Brain pericyte (primary cell): ENCODE data around the gene PARL.
A peak's percentile ranks its signal among the peaks of the same experiment; 100 is the strongest.

Source experiments
- DNase-seq: peaks from one replicate; pipeline ENCODE4 v3.0.0-alpha.2; 2012; ENCODE audit warnings: low read depth, low spot score

Gene PARL

DNA sequence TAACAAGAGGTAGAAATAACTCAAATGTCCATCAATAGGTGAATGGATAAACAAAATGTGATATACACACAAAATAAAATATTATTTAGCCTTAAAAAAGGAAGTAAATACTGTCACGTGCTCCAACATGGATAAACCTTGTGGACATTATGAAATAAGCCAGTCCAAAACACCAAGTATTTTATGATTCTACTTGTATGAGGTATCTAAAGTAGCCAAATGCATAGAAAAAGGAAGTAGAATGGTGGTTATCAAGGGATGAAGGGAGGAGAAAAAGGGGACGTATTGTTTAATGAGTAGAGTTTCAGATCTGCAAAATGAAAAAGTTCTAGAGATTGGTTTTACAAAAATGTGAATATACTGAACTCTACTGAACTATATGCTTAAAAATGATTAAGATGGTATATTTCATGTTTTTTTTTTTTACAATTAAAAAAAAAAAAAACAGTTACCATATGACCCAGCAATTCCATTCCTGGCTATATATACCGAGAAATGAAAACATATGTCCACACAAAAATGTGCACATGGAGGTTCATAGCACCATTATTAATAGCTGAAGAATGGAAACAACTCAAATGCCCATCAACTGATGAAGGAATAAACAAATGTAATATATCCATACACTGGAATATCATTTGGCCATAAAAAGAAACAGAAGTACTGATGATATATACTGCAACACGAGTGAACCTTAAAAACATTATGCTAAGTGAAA lies 30.2 kb downstream of the PARL start:
- DNase-seq, result no peak

DNA sequence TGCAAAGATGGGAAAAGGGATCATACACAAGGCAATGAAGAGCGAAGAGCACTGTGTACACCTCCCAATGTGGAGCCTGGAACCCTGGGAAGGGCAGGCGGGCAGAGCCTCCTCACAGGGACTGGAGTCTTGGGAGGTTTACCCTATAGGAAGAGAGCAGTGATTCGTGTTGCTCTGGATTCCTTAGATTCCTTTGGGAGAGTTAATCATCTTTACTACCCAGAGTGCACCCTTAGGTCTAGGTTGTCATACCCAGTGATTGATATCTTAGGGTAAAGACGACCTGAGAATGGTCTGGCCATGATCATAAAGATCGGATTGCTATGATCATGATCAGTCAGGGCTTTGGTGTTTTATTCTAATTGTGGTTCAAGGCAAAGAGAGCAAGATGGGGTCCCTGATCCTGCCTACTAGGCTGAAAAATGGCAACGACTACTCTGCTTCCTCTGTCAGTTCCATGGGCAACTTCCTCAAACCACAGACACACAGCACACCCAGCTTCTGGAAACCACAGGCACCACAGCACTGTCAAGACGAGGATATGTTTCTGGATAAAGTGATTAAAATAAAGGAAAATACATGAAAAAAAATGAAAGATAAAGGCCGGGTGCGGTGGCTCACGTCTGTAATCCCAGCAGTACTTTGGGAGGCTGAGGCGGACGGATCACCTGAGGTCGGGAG lies 38.9 kb downstream of the PARL start:
- no peak for DNase-seq

GRCh38 chr3:183845090-183845489 lies 39.6 kb downstream of the PARL start:
- DNase-seq, result no peak

DNA sequence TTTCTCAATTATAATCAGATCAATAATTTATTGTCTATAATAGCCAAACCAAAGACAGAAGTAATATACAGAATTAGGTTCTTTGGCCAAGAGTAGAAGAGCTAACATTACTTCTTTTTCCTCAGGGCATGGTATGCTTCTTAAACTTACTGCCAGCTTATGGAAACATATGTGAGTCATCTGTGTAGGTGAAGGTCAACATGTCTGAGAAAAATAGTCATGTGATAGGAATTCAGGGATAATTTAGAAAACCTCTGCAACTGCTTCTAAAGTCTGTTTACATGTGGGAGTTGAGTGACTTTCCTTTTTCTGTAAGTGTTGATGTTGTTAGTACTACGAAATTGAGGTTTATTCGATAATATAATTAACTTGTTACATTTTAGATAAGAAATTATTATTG lies 40.1 kb downstream of the PARL start:
- peak; percentile 34 for DNase-seq

DNA sequence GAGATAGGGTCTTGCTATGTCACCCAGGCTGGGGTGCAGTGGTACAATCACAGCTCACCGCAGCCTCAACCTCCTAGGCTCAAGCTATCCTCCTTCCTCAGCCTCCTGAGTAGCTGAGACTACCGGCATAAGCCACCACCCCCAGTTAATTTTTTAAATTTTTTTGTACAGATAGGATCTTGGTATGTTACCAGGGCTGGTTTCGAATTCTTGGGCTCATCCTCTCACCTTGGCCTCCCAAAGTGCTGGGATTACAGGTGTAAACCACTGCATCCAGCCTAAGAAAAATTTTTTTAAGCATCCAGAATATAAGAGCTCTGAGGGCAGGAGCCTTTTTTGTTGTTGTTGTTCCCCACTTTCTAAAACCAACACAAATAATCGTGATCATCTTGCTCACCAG lies 44.9 kb downstream of the PARL start:
- DNase-seq, result no peak

- no peak for DNase-seq
These were observed 46.8 kb downstream of the PARL start for GRCh38 chr3:183837894-183838293.

DNA sequence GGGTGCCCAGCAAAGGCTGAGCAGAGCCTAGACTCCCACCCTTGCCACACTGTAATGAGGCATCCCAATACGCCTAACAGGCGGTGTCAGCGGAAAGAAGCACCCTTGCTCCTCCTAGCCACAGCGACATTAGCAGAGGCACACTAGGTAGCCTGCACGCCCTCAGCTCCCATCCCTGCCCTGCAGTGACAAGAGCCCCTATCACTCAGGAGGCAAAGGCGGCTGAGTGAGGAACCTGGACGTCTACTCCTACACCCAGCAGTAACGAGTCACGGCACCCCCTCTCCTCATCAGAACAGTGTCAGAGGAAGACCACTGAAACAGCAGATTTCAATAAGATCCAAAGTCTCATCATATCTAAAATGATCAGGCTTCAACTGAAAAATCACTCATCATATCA lies 47.3 kb downstream of the PARL start:
- no peak for DNase-seq

DNA sequence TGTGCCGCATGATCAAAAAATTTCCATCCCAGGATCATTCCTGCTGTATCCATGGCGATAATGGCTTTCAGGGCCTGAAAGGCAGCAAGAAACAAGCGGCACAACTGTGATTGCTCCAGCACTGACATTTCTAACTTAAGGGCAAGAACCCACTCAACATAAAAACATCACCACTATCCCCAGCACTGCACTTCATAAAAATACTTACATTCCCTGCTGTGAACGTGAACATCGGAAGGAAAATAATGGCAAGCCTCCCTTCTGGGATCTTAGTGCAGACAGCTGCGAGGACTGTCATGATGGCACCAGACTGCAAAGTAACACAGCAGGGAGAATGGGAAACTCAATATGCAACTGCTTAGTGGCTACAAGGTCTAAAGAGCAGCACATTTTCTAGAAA lies 51.2 kb downstream of the PARL start:
- DNase-seq, result no peak

GRCh38 chr3:183830187-183830586 lies 54.5 kb downstream of the PARL start:
- DNase-seq, result no peak

- DNase-seq, result no peak
These were observed 55.2 kb downstream of the PARL start for GRCh38 chr3:183829466-183829865.

- DNase-seq, result no peak
These were observed 56.2 kb downstream of the PARL start for GRCh38 chr3:183828538-183828870.

GRCh38 chr3:183827809-183828537 lies 56.7 kb downstream of the PARL start:
- DNase-seq, result no peak

GRCh38 chr3:183826448-183827250 lies 58.0 kb downstream of the PARL start:
- no peak for DNase-seq

GRCh38 chr3:183825456-183826161 lies 59.1 kb downstream of the PARL start, which contains the start of gene MAP6D1:
Gene MAP6D1 (minus strand): TSS chr3:183825577. CDS start chr3:183825547, 30 bp downstream.
- DNase-seq, result no peak

- DNase-seq, result no peak
These were observed 59.8 kb downstream of the PARL start for GRCh38 chr3:183824761-183825455.

GRCh38 chr3:183823963-183824362 lies 60.7 kb downstream of the PARL start:
- no peak for DNase-seq

DNA sequence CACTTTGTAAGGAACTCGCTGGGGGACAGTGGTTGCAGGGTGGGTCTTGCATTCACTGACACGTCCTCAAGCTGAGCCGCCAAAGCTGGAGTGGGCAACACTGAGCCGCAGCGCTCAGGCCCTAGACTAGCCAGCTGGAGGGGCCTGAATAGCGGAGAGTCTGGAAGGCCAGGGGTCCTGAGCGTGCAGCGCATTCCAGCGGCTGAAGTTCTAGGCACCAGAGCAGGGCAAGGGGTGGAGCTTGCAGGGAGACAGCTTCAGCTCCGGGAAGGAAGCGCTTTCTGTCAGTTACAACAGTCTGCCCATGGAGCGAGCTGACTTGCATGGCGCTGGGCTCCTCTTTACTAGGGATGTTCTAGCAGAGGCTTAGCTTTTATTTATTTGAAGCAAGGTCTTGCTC lies 62.0 kb downstream of the PARL start:
- no peak for DNase-seq

DNA sequence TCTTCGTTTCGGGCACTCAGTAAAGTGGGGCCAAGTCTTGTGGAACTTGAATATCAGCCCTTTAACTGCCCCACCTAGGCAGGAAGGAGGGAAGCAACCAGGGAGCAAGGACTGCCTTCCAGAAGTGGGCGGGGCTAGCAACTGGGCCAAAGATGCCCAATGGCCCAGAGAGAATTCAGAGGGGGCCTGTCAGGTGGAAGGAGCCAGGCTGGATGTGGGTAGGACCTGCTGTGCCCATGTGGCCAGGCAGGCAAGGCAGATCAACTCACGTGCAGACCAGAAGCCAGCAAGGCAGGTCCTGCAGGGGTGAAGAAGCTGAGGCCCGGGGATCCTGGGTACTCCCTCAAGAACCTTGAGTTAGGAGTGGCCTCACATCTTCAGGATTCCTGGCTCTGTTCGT lies 64.8 kb downstream of the PARL start:
- no peak for DNase-seq

GRCh38 chr3:183818706-183819624 lies 65.7 kb downstream of the PARL start:
- no peak for DNase-seq
